CD14-positive monocyte (primary cell): ENCODE results near the gene SERPINB8. TPM values are rescaled to one million over a fixed set of nuclear protein-coding genes. Genes with fewer than 3 reads are reported as not detected.

Experiments
- DNase-seq, 3 donors: peaks; one replicate each; pipeline ENCODE4 v3.0.0-alpha.2; 2011 to 2022
- H2AFZ ChIP-seq: 2 replicates; pipeline ENCODE4 v1.6.0; 2012; ENCODE audit warnings: mild to moderate bottlenecking, low read depth, low read length, inconsistent platforms; ENCODE audit not compliant: insufficient read depth, poor library complexity, severe bottlenecking
- H3K27ac ChIP-seq, 2 donors: 1 replicate in 1 of 2; 2 replicates in 1 of 2; pipeline ENCODE4 v1.5.1; 2012 to 2013; ENCODE audit warnings: low read length in 2 of 2, control low read depth in 1 of 2, inconsistent platforms in 1 of 2, low read depth in 1 of 2, mild to moderate bottlenecking in 1 of 2
- H3K27me3 ChIP-seq, 2 donors: one replicate each; pipeline versions ENCODE4 v1.6.0 to v1.6.1; 2011 to 2013; ENCODE audit warnings: low read length in 2 of 2; ENCODE audit not compliant: control insufficient read depth in 2 of 2, insufficient read depth in 2 of 2
- H3K36me3 ChIP-seq, 2 donors: replicated peaks in 1 of 2; 1 replicate in 1 of 2; 2 replicates in 1 of 2; pipeline versions ENCODE4 v1.5.1 to v1.6.1; 2012 to 2013; ENCODE audit warnings: low read length in 2 of 2, control low read depth in 1 of 2, inconsistent platforms in 1 of 2, mild to moderate bottlenecking in 1 of 2; ENCODE audit not compliant: insufficient read depth in 2 of 2, control insufficient read depth in 1 of 2
- H3K4me1 ChIP-seq, 2 donors: 1 replicate in 1 of 2; 2 replicates in 1 of 2; pipeline versions ENCODE4 v1.5.1 to v1.6.1; 2012 to 2013; ENCODE audit warnings: low read length in 2 of 2, control low read depth in 1 of 2, inconsistent platforms in 1 of 2, mild to moderate bottlenecking in 1 of 2, moderate library complexity in 1 of 2; ENCODE audit not compliant: insufficient read depth in 2 of 2, control insufficient read depth in 1 of 2
- H3K4me2 ChIP-seq: replicated peaks from 2 replicates; pipeline ENCODE3; 2012; ENCODE audit warnings: low read length, moderate library complexity, mild to moderate bottlenecking; ENCODE audit not compliant: poor library complexity, severe bottlenecking; ENCODE audit errors: extremely low read depth
- H3K4me3 ChIP-seq, 3 experiments: fragments of 200-600 bp in 1 of 3; sonication (generic) in 1 of 3; replicated peaks in 1 of 3; 1 replicate in 2 of 3; 2 replicates in 1 of 3; pipeline ENCODE4 v1.5.1; 2011 to 2013; ENCODE audit warnings: low read length in 3 of 3, mild to moderate bottlenecking in 3 of 3, control low read depth in 2 of 3, low read depth in 2 of 3, inconsistent platforms in 1 of 3, moderate library complexity in 1 of 3
- H3K79me2 ChIP-seq: 2 replicates; pipeline ENCODE4 v1.6.0; 2012; ENCODE audit warnings: mild to moderate bottlenecking, control low read depth, inconsistent platforms, low read length, moderate library complexity; ENCODE audit not compliant: insufficient read depth
- H3K9ac ChIP-seq: 2 replicates; pipeline ENCODE4 v1.6.0; 2017; ENCODE audit warnings: low read length, mild to moderate bottlenecking; ENCODE audit not compliant: insufficient read depth, poor library complexity, severe bottlenecking
- H3K9me3 ChIP-seq, 2 donors: replicated peaks in 1 of 2; 1 replicate in 1 of 2; 2 replicates in 1 of 2; pipeline versions ENCODE4 v1.5.1 to v1.6.1; 2012 to 2013; ENCODE audit warnings: low read length in 2 of 2, control low read depth in 1 of 2; ENCODE audit not compliant: control insufficient read depth in 1 of 2, insufficient read depth in 1 of 2
- H4K20me1 ChIP-seq: 2 replicates; pipeline ENCODE4 v1.6.0; 2012; ENCODE audit warnings: mild to moderate bottlenecking, low read length, control low read depth, moderate library complexity; ENCODE audit not compliant: insufficient read depth
- H3K27ac Mint-ChIP-seq, 7 donors: one replicate each; pipeline ENCODE4 v1.8.0; 2020; ENCODE audit warnings: mild to moderate bottlenecking in 7 of 7, mixed read lengths in 7 of 7, moderate library complexity in 6 of 7, inconsistent platforms in 2 of 7
- H3K27me3 Mint-ChIP-seq, 3 donors: one replicate each; pipeline ENCODE4 v1.8.0; 2021 to 2022; ENCODE audit warnings: low read depth in 3 of 3, mild to moderate bottlenecking in 3 of 3, mixed read lengths in 3 of 3, moderate library complexity in 3 of 3, inconsistent platforms in 1 of 3
- H3K36me3 Mint-ChIP-seq, 2 donors: one replicate each; pipeline ENCODE4 v1.8.0; 2020; ENCODE audit warnings: mixed read lengths in 2 of 2, inconsistent platforms in 1 of 2, mild to moderate bottlenecking in 1 of 2
- H3K4me1 Mint-ChIP-seq: one replicate; pipeline ENCODE4 v1.8.0; 2020; ENCODE audit warnings: mild to moderate bottlenecking, mixed read lengths
- H3K4me3 Mint-ChIP-seq, 2 donors: one replicate each; pipeline ENCODE4 v1.8.0; 2020; ENCODE audit warnings: mild to moderate bottlenecking in 2 of 2, mixed read lengths in 2 of 2, moderate library complexity in 1 of 2
- H3K9me3 Mint-ChIP-seq, 7 donors: one replicate each; pipeline ENCODE4 v1.8.0; 2020 to 2022; ENCODE audit warnings: mixed read lengths in 7 of 7, mild to moderate bottlenecking in 6 of 7, moderate library complexity in 6 of 7, inconsistent platforms in 2 of 7
- CTCF ChIP-seq: fragments of 200-600 bp; IDR thresholded peaks from one replicate; pipeline ENCODE4 v1.8.0; 2022; ENCODE audit warnings: antibody characterized with exemption, mild to moderate bottlenecking
- WGBS: methylation state at CpG from one replicate; pipeline ENCODE4 v1.1.5; 2013; ENCODE audit warnings: missing lambda C conversion rate; ENCODE audit not compliant: insufficient coverage; 5-methylcytosine and 5-hydroxymethylcytosine counted together
- intact Hi-C, 2 donors: fragments of 100-400 bp; cut with micrococcal nuclease; formaldehyde crosslinking; loops; one replicate each; pipeline versions ENCODE4 v1.15.0 to v1.15.1; 2023
- polyA plus RNA-seq, 3 donors: library from polyadenylated mRNA; depleted of rRNA in 1 of 3; unstranded in 2 of 3; stranded (reverse) in 1 of 3; fragments of 300-500 nt in 2 of 3; fragments of >200 nt in 1 of 3; fragmentation: Illumina TruSeq in 2 of 3; gene quantifications; 1 replicate in 2 of 3; 2 replicates in 1 of 3; pipeline ENCODE4 v1.2.3, GENCODE V29; 2012 to 2021

SERPINB8 gene
- polyA plus RNA-seq, 3 donors: 30.3 to 141 (median 115) TPM

DNA sequence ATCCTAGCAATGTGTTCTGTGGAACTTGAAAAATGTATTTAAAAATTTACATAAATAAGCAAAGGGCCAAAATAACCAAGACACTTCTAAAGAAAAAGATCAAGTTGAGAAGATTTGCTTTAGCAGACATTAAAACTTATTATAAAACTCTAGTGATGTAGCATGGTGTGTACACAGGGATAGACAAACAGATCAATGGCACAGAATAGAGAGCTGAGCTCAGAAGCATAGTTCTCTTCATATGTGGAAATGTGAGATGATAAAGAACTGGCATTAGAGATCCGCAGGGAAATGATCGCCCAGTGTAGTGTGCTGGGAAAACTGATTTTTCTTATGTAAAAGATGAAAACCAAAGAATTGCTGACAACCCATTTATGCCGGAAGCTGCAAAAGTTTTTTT, 39.4 kb downstream of the SERPINB8 start:
- intact Hi-C loops: no loop called here
- Mint-ChIP-seq H3K4me3 (no peak overlapping the region), H3K4me1 (no peaks in the 10 kb centered on the region), H3K27me3 (no peaks in the 10 kb centered on the region), H3K36me3 (peaks cover 31 to 57% of the 10 kb centered on the region in 2 donors), H3K27ac (no peak overlapping the region), H3K9me3 (peaks cover 0 to 1% (median 0%) of the 10 kb centered on the region in 7 donors)
- WGBS: 94% methylated on average over 3 of the region's 3 CpGs
- H3K36me3 ChIP-seq: peaks cover 20 to 38% of the 10 kb centered on the region in 2 donors
- H3K9ac ChIP-seq: no peak overlapping the region
- H3K4me3 ChIP-seq: no peak overlapping the region
- no peaks in the 10 kb centered on the region for H3K27me3 ChIP-seq
- H3K27ac ChIP-seq: no peak overlapping the region
- no peaks in the 10 kb centered on the region for H3K4me1 ChIP-seq
- no peaks in the 10 kb centered on the region for H4K20me1 ChIP-seq
- no peak for DNase-seq
- TF ChIP-seq CTCF: no peak
- no peaks in the 10 kb centered on the region for H3K9me3 ChIP-seq
- H3K4me2 ChIP-seq: no peak overlapping the region
- no peaks in the 10 kb centered on the region for H3K79me2 ChIP-seq
- H2AFZ ChIP-seq: no peak overlapping the region

DNA sequence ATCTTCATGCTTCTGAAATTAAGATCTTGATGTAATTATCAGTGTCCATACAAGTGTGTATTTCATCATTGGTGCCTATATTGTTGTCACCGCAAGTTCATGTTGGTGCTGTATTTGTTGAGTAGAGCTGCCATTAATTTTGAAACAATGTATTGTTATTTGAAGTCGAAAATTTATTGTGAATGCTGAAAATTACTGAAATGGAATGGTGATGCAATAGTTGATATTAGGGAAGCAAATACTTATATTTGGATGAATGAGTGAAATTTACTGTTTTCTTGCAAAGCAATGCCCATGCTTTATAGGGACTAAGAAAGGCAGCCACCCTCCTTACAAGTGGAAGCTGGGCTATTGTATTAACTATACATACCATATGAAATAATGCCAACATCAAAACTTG, 41.6 kb downstream of the SERPINB8 start:
- WGBS: 100% methylated on average over 1 of the region's 2 CpGs
- Histone ChIP-seq H3K4me1 (no peaks in the 10 kb centered on the region), H2AFZ (no peak overlapping the region), H3K4me3 (no peak overlapping the region), H3K79me2 (no peaks in the 10 kb centered on the region), H3K27ac (no peak overlapping the region), H4K20me1 (no peaks in the 10 kb centered on the region), H3K9me3 (no peaks in the 10 kb centered on the region), H3K27me3 (no peaks in the 10 kb centered on the region), H3K4me2 (no peak overlapping the region), H3K36me3 (peaks cover 4 to 18% of the 10 kb centered on the region in 2 donors), H3K9ac (no peak overlapping the region)
- Mint-ChIP-seq H3K27ac (no peak overlapping the region), H3K4me1 (no peaks in the 10 kb centered on the region), H3K36me3 (peaks cover 15 to 41% of the 10 kb centered on the region in 2 donors), H3K4me3 (no peak overlapping the region), H3K27me3 (no peaks in the 10 kb centered on the region), H3K9me3 (no peaks in the 10 kb centered on the region)
- no peak for DNase-seq
- intact Hi-C loops: no loop called here
- TF ChIP-seq CTCF: no peak
